Astrocyte (in vitro differentiated cells and primary cell): ENCODE data around the gene OGT. TPM values are rescaled to one million over a fixed set of nuclear protein-coding genes. Genes with fewer than 3 reads are reported as not detected.

Experiments
- DNase-seq: peaks from one replicate; pipeline ENCODE4 v3.0.0-alpha.2; 2010; ENCODE audit warnings: low read depth
- FAIRE-seq: peaks from 2 replicates; lab custom pipeline; 2011; peaks lifted over from hg19 to GRCh38; lab: Jason Lieb, UNC
- H2AFZ ChIP-seq: 2 replicates; pipeline ENCODE4 v1.6.0; 2012; ENCODE audit warnings: low read depth, low read length, inconsistent platforms
- H3K27ac ChIP-seq: 2 replicates; pipeline ENCODE4 v1.5.1; 2011; ENCODE audit warnings: low read depth, low read length, inconsistent platforms
- H3K27me3 ChIP-seq: 2 replicates; pipeline ENCODE4 v1.6.0; 2011; ENCODE audit warnings: low read length, inconsistent platforms; ENCODE audit not compliant: insufficient read depth
- H3K36me3 ChIP-seq: 2 replicates; pipeline ENCODE4 v1.5.1; 2011; ENCODE audit warnings: low read length, inconsistent platforms; ENCODE audit not compliant: insufficient read depth
- H3K4me1 ChIP-seq: 2 replicates; pipeline ENCODE4 v1.5.1; 2011; ENCODE audit warnings: low read length, inconsistent platforms; ENCODE audit not compliant: insufficient read depth
- H3K4me2 ChIP-seq: 2 replicates; pipeline ENCODE4 v1.6.0; 2012; ENCODE audit warnings: low read length, inconsistent platforms
- H3K4me3 ChIP-seq: 2 replicates; pipeline ENCODE4 v1.5.1; 2011; ENCODE audit warnings: low read depth, mild to moderate bottlenecking, low read length, inconsistent platforms; ENCODE audit not compliant: insufficient read depth
- H3K79me2 ChIP-seq: 2 replicates; pipeline ENCODE4 v1.6.0; 2012; ENCODE audit warnings: mild to moderate bottlenecking, low read length, inconsistent platforms; ENCODE audit not compliant: insufficient read depth
- H3K9ac ChIP-seq: 2 replicates; pipeline ENCODE4 v1.6.0; 2012; ENCODE audit warnings: mild to moderate bottlenecking, low read length, inconsistent platforms
- H3K9me3 ChIP-seq: 2 replicates; pipeline ENCODE4 v1.5.1; 2012; ENCODE audit warnings: low read depth, mild to moderate bottlenecking, low read length, inconsistent platforms; ENCODE audit not compliant: insufficient read depth
- H4K20me1 ChIP-seq: 2 replicates; pipeline ENCODE4 v1.6.0; 2012; ENCODE audit warnings: low read length, inconsistent platforms; ENCODE audit not compliant: insufficient read depth
- H3K27ac Mint-ChIP-seq: one replicate; pipeline ENCODE4 v1.8.0; 2021; ENCODE audit warnings: mild to moderate bottlenecking, mixed read lengths; ENCODE audit not compliant: unreplicated experiment
- H3K27me3 Mint-ChIP-seq: one replicate; pipeline ENCODE4 v1.8.0; 2021; ENCODE audit warnings: low read depth, mixed read lengths; ENCODE audit not compliant: unreplicated experiment
- H3K36me3 Mint-ChIP-seq: one replicate; pipeline ENCODE4 v1.8.0; 2021; ENCODE audit warnings: low read depth, mixed read lengths; ENCODE audit not compliant: unreplicated experiment
- H3K4me1 Mint-ChIP-seq: one replicate; pipeline ENCODE4 v1.8.0; 2021; ENCODE audit warnings: low read depth, mixed read lengths; ENCODE audit not compliant: unreplicated experiment
- H3K4me3 Mint-ChIP-seq: one replicate; pipeline ENCODE4 v1.8.0; 2021; ENCODE audit warnings: mild to moderate bottlenecking, moderate library complexity, mixed read lengths; ENCODE audit not compliant: unreplicated experiment
- H3K9me3 Mint-ChIP-seq: one replicate; pipeline ENCODE4 v1.8.0; 2021; ENCODE audit warnings: mild to moderate bottlenecking, mixed read lengths; ENCODE audit not compliant: unreplicated experiment
- CTCF ChIP-seq: IDR thresholded peaks from 2 replicates; pipeline ENCODE4 v1.5.1; 2011; ENCODE audit warnings: low read depth, mild to moderate bottlenecking, inconsistent platforms, low read length, moderate library complexity; ENCODE audit not compliant: insufficient read depth
- EZH2 ChIP-seq: IDR thresholded peaks from 2 replicates; pipeline ENCODE4 v1.6.1; 2012; ENCODE audit warnings: mild to moderate bottlenecking, low read length, inconsistent platforms; ENCODE audit not compliant: insufficient read depth
- total RNA-seq: library from RNA; stranded (reverse); gene quantifications from 2 replicates; pipeline ENCODE4 v1.2.1, GENCODE V29; 2021

The OGT gene
- total RNA-seq, 1 donor from 2014 or later: 139 TPM

GRCh38 chrX:71618303-71618721 lies 85.4 kb downstream of the OGT start, which contains the start of gene CXCR3:
Gene CXCR3, minus strand, starts transcription at chrX:71618511. Its CDS starts 62 bp downstream, at chrX:71618449.
- H3K9ac ChIP-seq: no peak within 1 kb of the TSS
- FAIRE-seq (no peak), DNase-seq (peak; percentile 40)
- no peaks in the 10 kb centered on the region for H3K9me3 ChIP-seq
- H3K36me3 Mint-ChIP-seq: peaks cover 5% of the 10 kb centered on the region
- H3K27ac ChIP-seq: no peak within 1 kb of the TSS
- no peak for TF ChIP-seq EZH2
- no peak for TF ChIP-seq CTCF
- peak within 1 kb of the TSS; percentile 34 for H3K27ac Mint-ChIP-seq
- H3K4me1 Mint-ChIP-seq: no peaks in the 10 kb centered on the region
- no peaks in the 10 kb centered on the region for H3K9me3 Mint-ChIP-seq
- H3K4me3 ChIP-seq: no peak within 1 kb of the TSS
- H2AFZ ChIP-seq: no peak within 1 kb of the TSS
- no peak within 1 kb of the TSS for H3K4me3 Mint-ChIP-seq
- H3K36me3 ChIP-seq: no peaks in the 10 kb centered on the region
- H3K27me3 ChIP-seq: no peaks in the 10 kb centered on the region
- H3K4me2 ChIP-seq: no peak within 1 kb of the TSS
- H4K20me1 ChIP-seq: no peaks in the 10 kb centered on the region
- H3K4me1 ChIP-seq: no peaks in the 10 kb centered on the region
- H3K27me3 Mint-ChIP-seq: no peaks in the 10 kb centered on the region
- no peaks in the 10 kb centered on the region for H3K79me2 ChIP-seq

GRCh38 chrX:71618787-71619186 lies 85.9 kb downstream of the OGT start:
- DNase-seq (no peak), FAIRE-seq (no peak)
- Histone ChIP-seq H3K4me3 (no peak overlapping the region), H3K79me2 (no peaks in the 10 kb centered on the region), H3K9me3 (no peaks in the 10 kb centered on the region), H3K27me3 (no peaks in the 10 kb centered on the region), H4K20me1 (no peaks in the 10 kb centered on the region), H3K9ac (no peak overlapping the region), H3K4me1 (no peaks in the 10 kb centered on the region), H3K4me2 (no peak overlapping the region), H3K27ac (no peak overlapping the region), H2AFZ (no peak overlapping the region), H3K36me3 (no peaks in the 10 kb centered on the region)
- Mint-ChIP-seq H3K4me1 (no peaks in the 10 kb centered on the region), H3K9me3 (no peaks in the 10 kb centered on the region), H3K27me3 (no peaks in the 10 kb centered on the region), H3K36me3 (peaks cover 5% of the 10 kb centered on the region), H3K27ac (peak overlapping the region; percentile 34), H3K4me3 (no peak overlapping the region)
- TF ChIP-seq EZH2 (no peak), CTCF (no peak)

- H3K9ac ChIP-seq: no peak overlapping the region
- H3K4me3 Mint-ChIP-seq: no peak overlapping the region
- no peak overlapping the region for H3K4me2 ChIP-seq
- H3K36me3 ChIP-seq: no peaks in the 10 kb centered on the region
- no peaks in the 10 kb centered on the region for H3K9me3 Mint-ChIP-seq
- no peak overlapping the region for H3K4me3 ChIP-seq
- H3K27ac ChIP-seq: no peak overlapping the region
- no peaks in the 10 kb centered on the region for H3K4me1 Mint-ChIP-seq
- no peaks in the 10 kb centered on the region for H3K27me3 Mint-ChIP-seq
- H3K4me1 ChIP-seq: no peaks in the 10 kb centered on the region
- FAIRE-seq: no peak
- peaks cover 5% of the 10 kb centered on the region for H3K36me3 Mint-ChIP-seq
- H3K27ac Mint-ChIP-seq: no peak overlapping the region
- no peak overlapping the region for H2AFZ ChIP-seq
- TF ChIP-seq EZH2: no peak
- TF ChIP-seq CTCF: no peak
- no peaks in the 10 kb centered on the region for H3K79me2 ChIP-seq
- peak; percentile 25 for DNase-seq
- H3K9me3 ChIP-seq: no peaks in the 10 kb centered on the region
- no peaks in the 10 kb centered on the region for H4K20me1 ChIP-seq
- H3K27me3 ChIP-seq: no peaks in the 10 kb centered on the region
Observed at GRCh38 chrX:71619193-71619592, 86.3 kb downstream of the OGT start.
